ENCODE data around the gene HNRNPR.

Gene HNRNPR

DNA sequence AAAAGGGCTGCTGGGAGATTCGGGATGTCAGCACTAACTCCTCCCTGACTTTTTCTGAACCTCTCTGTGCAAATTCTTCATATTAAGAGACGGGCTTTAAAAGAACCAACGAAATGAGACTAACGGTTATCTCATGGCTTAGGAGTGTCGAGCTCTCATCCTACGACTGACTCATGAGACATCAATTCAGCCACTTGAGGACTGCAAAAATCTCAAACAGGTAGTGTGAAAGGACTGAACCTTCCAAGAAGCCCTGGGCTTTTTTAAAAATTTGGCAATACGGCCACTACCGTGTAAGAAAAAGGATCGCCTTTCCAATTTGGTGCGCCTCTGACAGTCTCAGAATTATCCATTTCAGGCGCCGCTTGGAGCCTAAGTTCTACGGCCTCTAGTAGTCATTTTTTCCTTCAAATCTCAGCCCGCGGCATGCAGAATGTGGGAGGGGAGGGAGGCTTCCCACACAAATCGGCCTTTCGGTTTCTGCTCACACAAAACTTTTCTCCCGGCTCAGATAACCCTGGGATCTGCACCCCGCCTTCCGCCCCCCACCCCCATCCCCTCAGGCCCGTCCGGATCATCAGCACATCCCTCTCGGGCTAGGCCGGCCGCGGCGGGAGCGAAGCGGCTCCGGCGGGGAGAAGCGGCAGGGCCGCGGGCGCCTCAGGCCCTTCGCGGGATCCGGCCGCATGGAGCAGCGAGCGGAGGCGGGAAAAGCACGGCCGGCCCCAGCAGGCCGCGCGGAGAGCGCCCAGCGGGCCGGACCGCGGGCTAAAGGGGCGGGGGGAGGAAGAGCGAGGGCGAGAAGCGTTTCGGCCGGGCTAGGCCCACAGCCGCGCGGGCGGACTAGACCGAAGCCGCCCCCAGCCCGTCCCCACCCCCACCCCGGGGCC, 618 bp downstream of the HNRNPR start:
- no peaks in the 10 kb centered on the region for H3K9me3 ChIP-seq (ENCODE audit: control insufficient read depth, insufficient read depth, low read depth, low read length)
- H3K36me3 ChIP-seq (ENCODE audit: control insufficient read depth in 2 of 2, insufficient read depth in 1 of 2, low read length in 2 of 2): peaks cover 0 to 31% of the 10 kb centered on the region in 2 experiments; a peak in 1 of 3 replicates
- ChIA-PET POLR2A (interaction anchor here (0.7 to 2.3 kb wide), 18 partner anchors 9 to 1190 kb away, joined by 3 to 121 read pairs (median 8); partner anchors contain the start of genes ASAP3, E2F2 and ZNF436), CTCF (interaction anchor here (2.8 kb wide), 1 partner anchor 60 kb away, joined by 25 read pairs; no protein-coding TSS in a partner anchor)
- peaks cover 14% of the 10 kb centered on the region for H3K4me1 ChIP-seq (ENCODE audit: control insufficient read depth, insufficient read depth, low read length)
- H3K27ac ChIP-seq (ENCODE audit: extremely low read depth, low read depth, low read length): peak overlapping the region; percentile 96
- no peak for TF ChIP-seq ZNF792 (tag by site-specific recombination; IDR thresholded peaks at IDR 0.05)
- 0 out of 2 replicates have a peak, but pooled peaks have one; percentile 26 for TF ChIP-seq EGR2 (tag by site-specific recombination; IDR thresholded peaks at IDR 0.05; ENCODE audit: low read depth)
- 0 out of 2 replicates have a peak, but pooled peaks have one; percentile 8 for TF ChIP-seq SP7 (tag by site-specific recombination; IDR thresholded peaks at IDR 0.05)
- TF ChIP-seq ZFHX2 (tag by site-specific recombination; conservative IDR thresholded peaks at IDR 0.05): peak; percentile 67; the same call in 1 of the 2 replicates
- TF ChIP-seq ZNF341 (tag by site-specific recombination; IDR thresholded peaks at IDR 0.05; ENCODE audit: low read depth): 0 out of 2 replicates have a peak, but pooled peaks have one; percentile 5
- TF ChIP-seq SCRT2 (tag by site-specific recombination; IDR thresholded peaks at IDR 0.05): peak; percentile 71
- peak; percentile 40 for TF ChIP-seq ZNF335 (tag by site-specific recombination; conservative IDR thresholded peaks at IDR 0.05)
- TF ChIP-seq MYNN (tag by site-specific recombination; IDR thresholded peaks at IDR 0.05; ENCODE audit: borderline replicate concordance): 0 out of 2 replicates have a peak, but pooled peaks have one; percentile 43
- TF ChIP-seq, protein P1, sequence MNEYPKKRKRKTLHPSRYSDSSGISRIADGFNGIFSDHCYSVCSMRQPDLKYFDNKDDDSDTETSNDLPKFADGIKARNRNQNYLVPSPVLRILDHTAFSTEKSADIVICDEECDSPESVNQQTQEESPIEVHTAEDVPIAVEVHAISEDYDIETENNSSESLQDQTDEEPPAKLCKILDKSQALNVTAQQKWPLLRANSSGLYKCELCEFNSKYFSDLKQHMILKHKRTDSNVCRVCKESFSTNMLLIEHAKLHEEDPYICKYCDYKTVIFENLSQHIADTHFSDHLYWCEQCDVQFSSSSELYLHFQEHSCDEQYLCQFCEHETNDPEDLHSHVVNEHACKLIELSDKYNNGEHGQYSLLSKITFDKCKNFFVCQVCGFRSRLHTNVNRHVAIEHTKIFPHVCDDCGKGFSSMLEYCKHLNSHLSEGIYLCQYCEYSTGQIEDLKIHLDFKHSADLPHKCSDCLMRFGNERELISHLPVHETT (tag by site-specific recombination; IDR thresholded peaks at IDR 0.05): no peak
- TF ChIP-seq ZNF660 (tag by site-specific recombination; IDR thresholded peaks at IDR 0.05): 0 out of 2 replicates have a peak, but pooled peaks have one; percentile 68
- peak; percentile 88 for TF ChIP-seq ZBTB17 (tag by site-specific recombination; IDR thresholded peaks at IDR 0.05)
- no peak for TF ChIP-seq ZFP69B (tag by site-specific recombination; IDR thresholded peaks at IDR 0.05)
- TF ChIP-seq GFI1B (tag by site-specific recombination; IDR thresholded peaks at IDR 0.05): peak; percentile 43; the same call in 1 of the 2 replicates
- H3K4me3 ChIP-seq (ENCODE audit: low read depth, low read length): peak overlapping the region; percentile 84

DNA sequence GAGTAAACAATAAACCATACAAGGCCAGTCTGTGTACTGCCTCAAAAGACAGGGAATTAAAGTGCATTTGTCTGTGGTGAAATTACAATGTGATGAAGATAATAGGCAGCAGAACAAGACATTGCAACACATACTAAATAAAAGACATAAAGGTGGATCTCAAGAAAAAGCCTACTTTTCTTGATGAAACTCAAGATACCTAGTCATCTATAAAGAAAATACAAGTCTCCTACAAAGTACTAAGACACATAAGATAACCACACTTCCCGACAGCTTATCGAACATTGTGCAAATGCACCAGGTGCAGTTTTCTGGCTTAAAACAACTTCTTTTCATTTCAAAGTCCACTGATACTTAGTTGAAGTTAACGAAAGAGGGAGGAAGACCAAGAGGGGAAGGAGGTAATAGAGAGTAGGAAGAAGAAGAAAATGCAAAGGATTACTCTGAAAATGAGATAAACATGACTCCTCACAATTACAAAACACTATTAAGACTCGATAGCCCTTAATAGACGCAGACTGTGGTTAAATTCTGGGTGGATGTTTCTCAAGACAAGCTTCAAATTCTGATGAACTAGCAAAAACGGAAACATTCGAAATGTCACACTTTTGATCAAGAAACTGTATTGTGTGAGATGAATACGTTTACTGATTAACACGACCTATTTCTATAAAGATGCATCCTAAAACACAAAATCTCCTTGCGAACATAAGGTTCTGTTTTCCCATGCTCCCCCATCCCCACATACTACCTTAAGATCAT, 2.0 kb downstream of the HNRNPR start:
- H3K4me3 ChIP-seq (ENCODE audit: low read depth, low read length): peak overlapping the region; percentile 84
- H3K9me3 ChIP-seq (ENCODE audit: control insufficient read depth, insufficient read depth, low read depth, low read length): no peaks in the 10 kb centered on the region
- peaks cover 7 to 45% of the 10 kb centered on the region in 2 experiments for H3K36me3 ChIP-seq (ENCODE audit: control insufficient read depth in 2 of 2, insufficient read depth in 1 of 2, low read length in 2 of 2)
- H3K4me1 ChIP-seq (ENCODE audit: control insufficient read depth, insufficient read depth, low read length): peaks cover 16% of the 10 kb centered on the region
- TF ChIP-seq ZNF776 (tag by site-specific recombination; IDR thresholded peaks at IDR 0.05; ENCODE audit: borderline replicate concordance): no peak
- TF ChIP-seq PRDM1 (tag by site-specific recombination; IDR thresholded peaks at IDR 0.05): 0 out of 2 replicates have a peak, but pooled peaks have one; percentile 45
- no peak for TF ChIP-seq OVOL3 (tag by site-specific recombination; IDR thresholded peaks at IDR 0.05)
- TF ChIP-seq ZXDB (tag by site-specific recombination; IDR thresholded peaks at IDR 0.05): 0 out of 2 replicates have a peak, but pooled peaks have one; percentile 15
- 0 out of 2 replicates have a peak, but pooled peaks have one; percentile 22 for TF ChIP-seq ZNF366 (tag by site-specific recombination; conservative IDR thresholded peaks at IDR 0.05)
- TF ChIP-seq, protein P2, sequence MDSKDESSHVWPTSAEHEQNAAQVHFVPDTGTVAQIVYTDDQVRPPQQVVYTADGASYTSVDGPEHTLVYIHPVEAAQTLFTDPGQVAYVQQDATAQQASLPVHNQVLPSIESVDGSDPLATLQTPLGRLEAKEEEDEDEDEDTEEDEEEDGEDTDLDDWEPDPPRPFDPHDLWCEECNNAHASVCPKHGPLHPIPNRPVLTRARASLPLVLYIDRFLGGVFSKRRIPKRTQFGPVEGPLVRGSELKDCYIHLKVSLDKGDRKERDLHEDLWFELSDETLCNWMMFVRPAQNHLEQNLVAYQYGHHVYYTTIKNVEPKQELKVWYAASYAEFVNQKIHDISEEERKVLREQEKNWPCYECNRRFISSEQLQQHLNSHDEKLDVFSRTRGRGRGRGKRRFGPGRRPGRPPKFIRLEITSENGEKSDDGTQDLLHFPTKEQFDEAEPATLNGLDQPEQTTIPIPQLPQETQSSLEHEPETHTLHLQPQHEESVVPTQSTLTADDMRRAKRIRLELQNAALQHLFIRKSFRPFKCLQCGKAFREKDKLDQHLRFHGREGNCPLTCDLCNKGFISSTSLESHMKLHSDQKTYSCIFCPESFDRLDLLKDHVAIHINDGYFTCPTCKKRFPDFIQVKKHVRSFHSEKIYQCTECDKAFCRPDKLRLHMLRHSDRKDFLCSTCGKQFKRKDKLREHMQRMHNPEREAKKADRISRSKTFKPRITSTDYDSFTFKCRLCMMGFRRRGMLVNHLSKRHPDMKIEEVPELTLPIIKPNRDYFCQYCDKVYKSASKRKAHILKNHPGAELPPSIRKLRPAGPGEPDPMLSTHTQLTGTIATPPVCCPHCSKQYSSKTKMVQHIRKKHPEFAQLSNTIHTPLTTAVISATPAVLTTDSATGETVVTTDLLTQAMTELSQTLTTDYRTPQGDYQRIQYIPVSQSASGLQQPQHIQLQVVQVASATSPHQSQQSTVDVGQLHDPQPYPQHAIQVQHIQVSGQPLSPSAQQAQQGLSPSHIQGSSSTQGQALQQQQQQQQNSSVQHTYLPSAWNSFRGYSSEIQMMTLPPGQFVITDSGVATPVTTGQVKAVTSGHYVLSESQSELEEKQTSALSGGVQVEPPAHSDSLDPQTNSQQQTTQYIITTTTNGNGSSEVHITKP (tag by site-specific recombination; IDR thresholded peaks at IDR 0.05): no peak
- no peak for TF ChIP-seq YY1 (tag by site-specific recombination; IDR thresholded peaks at IDR 0.05)
- TF ChIP-seq ZNF707 (tag by site-specific recombination; IDR thresholded peaks at IDR 0.05): no peak
- no peak for TF ChIP-seq WT1 (tag by site-specific recombination; IDR thresholded peaks at IDR 0.05)
- TF ChIP-seq, protein P3, sequence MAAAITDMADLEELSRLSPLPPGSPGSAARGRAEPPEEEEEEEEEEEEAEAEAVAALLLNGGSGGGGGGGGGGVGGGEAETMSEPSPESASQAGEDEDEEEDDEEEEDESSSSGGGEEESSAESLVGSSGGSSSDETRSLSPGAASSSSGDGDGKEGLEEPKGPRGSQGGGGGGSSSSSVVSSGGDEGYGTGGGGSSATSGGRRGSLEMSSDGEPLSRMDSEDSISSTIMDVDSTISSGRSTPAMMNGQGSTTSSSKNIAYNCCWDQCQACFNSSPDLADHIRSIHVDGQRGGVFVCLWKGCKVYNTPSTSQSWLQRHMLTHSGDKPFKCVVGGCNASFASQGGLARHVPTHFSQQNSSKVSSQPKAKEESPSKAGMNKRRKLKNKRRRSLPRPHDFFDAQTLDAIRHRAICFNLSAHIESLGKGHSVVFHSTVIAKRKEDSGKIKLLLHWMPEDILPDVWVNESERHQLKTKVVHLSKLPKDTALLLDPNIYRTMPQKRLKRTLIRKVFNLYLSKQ (tag by site-specific recombination; IDR thresholded peaks at IDR 0.05; ENCODE audit: borderline replicate concordance): no peak
- TF ChIP-seq ZNF585B (tag by site-specific recombination; IDR thresholded peaks at IDR 0.05): no peak
- peak; percentile 24; the same call in 1 of the 2 replicates for TF ChIP-seq ZEB2 (tag by site-specific recombination; IDR thresholded peaks at IDR 0.05)
- no peak for TF ChIP-seq ZNF324 (tag by site-specific recombination; IDR thresholded peaks at IDR 0.05)
- TF ChIP-seq YY2 (tag by site-specific recombination; IDR thresholded peaks at IDR 0.05): no peak
- POLR2A ChIA-PET: interaction anchor here (0.9 to 2.0 kb wide), 2 partner anchors 13 to 27 kb away, joined by 3 to 7 read pairs; partner anchors contain the start of gene ZNF436
- CTCF ChIA-PET: interaction anchor here (1.5 kb wide), 1 partner anchor 61 kb away, joined by 6 read pairs; no protein-coding TSS in a partner anchor
- H3K27ac ChIP-seq (ENCODE audit: extremely low read depth, low read depth, low read length): peak overlapping the region; percentile 12; the same call in 1 of the 2 replicates
